ENCODE data around the gene ADGRG3.

DNA sequence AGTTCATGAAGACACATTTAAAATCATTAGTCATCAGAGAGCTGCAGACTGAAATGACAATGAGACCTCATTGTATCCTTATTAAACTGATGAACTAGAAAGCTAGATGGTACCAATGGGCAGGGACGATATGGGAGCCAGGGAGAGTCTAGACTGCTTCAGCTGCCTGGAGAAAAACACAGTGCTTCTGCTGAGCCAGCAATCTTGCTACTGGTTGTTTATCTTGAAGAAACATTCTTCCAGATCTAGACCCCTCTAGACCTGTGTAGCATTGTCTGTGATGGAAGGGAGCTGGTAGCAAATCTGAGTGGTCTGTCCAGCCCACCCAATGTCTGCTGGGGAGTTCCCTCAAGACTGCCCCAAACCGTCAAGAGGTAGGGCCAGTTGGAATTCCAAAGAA, 24.5 kb downstream of the ADGRG3 start:
- TF ChIP-seq, protein P1, sequence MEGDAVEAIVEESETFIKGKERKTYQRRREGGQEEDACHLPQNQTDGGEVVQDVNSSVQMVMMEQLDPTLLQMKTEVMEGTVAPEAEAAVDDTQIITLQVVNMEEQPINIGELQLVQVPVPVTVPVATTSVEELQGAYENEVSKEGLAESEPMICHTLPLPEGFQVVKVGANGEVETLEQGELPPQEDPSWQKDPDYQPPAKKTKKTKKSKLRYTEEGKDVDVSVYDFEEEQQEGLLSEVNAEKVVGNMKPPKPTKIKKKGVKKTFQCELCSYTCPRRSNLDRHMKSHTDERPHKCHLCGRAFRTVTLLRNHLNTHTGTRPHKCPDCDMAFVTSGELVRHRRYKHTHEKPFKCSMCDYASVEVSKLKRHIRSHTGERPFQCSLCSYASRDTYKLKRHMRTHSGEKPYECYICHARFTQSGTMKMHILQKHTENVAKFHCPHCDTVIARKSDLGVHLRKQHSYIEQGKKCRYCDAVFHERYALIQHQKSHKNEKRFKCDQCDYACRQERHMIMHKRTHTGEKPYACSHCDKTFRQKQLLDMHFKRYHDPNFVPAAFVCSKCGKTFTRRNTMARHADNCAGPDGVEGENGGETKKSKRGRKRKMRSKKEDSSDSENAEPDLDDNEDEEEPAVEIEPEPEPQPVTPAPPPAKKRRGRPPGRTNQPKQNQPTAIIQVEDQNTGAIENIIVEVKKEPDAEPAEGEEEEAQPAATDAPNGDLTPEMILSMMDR (IDR thresholded peaks at IDR 0.05), result no peak
- TF ChIP-seq POLR2A (IDR thresholded peaks at IDR 0.05), result no peak

Data from adrenal gland (tissue), 5 donors.